ENCODE results near the gene GFER. TPM values are rescaled to one million over a fixed set of nuclear protein-coding genes. Genes with fewer than 3 reads are reported as not detected.

The GFER gene
- total and polyA plus RNA-seq, 2 of the 8 experiments (the other 6 are each of a cell fraction or from before 2014, with no cell fraction given): 17.7 to 37.9 TPM

GRCh38 chr16:2009164-2009711 lies 25.2 kb downstream of the GFER start:
- no peak overlapping the region for H3K56ac ChIP-seq (replicated peaks; ENCODE audit: insufficient read length, low read depth, low read length)
- H3K27me3 ChIP-seq (replicated peaks in 1 of 4; ENCODE audit: control insufficient read depth in 3 of 4, extremely low read depth in 1 of 4, insufficient read depth in 3 of 4, low read length in 3 of 4): no peaks in the 10 kb centered on the region
- 0 out of 2 replicates have a peak, but pooled peaks have one; percentile 11 for TF ChIP-seq RBBP5 (IDR thresholded peaks at IDR 0.05; ENCODE audit: borderline replicate concordance, low read depth, low read length)
- TF ChIP-seq KDM4A (IDR thresholded peaks at IDR 0.05; ENCODE audit: low read depth, low read length, severe bottlenecking): peak; percentile 80
- no peak for TF ChIP-seq EP300 (IDR thresholded peaks at IDR 0.05; ENCODE audit: borderline replicate concordance in 1 of 2, low read depth in 2 of 2, low read length in 2 of 2)
- 0 out of 4 replicates have a peak, but pooled peaks of 1 of the 2 experiments have one; percentile 21 for TF ChIP-seq HDAC2 (IDR thresholded peaks at IDR 0.05; ENCODE audit: borderline replicate concordance in 1 of 2, low read depth in 2 of 2, low read length in 2 of 2)
- no peak for TF ChIP-seq ATF2 (IDR thresholded peaks at IDR 0.05; ENCODE audit: low read length)
- TF ChIP-seq SIN3A (conservative IDR thresholded peaks at IDR 0.05 in 1 of 2, IDR thresholded peaks at IDR 0.05 in 1 of 2; ENCODE audit: low read depth in 1 of 2, low read length in 2 of 2): 0 out of 4 replicates have a peak, but pooled peaks of 1 of the 2 experiments have one; percentile 17
- H3K79me2 ChIP-seq (ENCODE audit: control insufficient read depth in 1 of 2, insufficient read depth in 2 of 2, low read length in 2 of 2): peaks cover 22 to 43% of the 10 kb centered on the region in 2 experiments; a peak in 3 of 4 replicates
- H4K5ac ChIP-seq (ENCODE audit: insufficient read length, low read depth, low read length): peak overlapping the region; percentile 31
- H2BK5ac ChIP-seq (ENCODE audit: low read depth, low read length): no peak overlapping the region; the same call in 1 of the 2 replicates
- no peak overlapping the region for H2BK120ac ChIP-seq (replicated peaks; ENCODE audit: low read depth, low read length)
- no peak for FAIRE-seq
- peak overlapping the region; percentile 51 to 83 (median 76) for H3K9ac ChIP-seq (replicated peaks in 1 of 4; ENCODE audit: extremely low read depth in 1 of 4, low read depth in 3 of 4, low read length in 3 of 4)
- H3K23me2 ChIP-seq (ENCODE audit: low read depth, low read length): peaks cover 12% of the 10 kb centered on the region; the same call in 1 of the 2 replicates
- H3K18ac ChIP-seq (ENCODE audit: extremely low read depth, low read length): no peak overlapping the region
- 0 out of 8 replicates have a peak, but pooled peaks cover 0 to 2% (median 0%) of the 10 kb centered on the region in 4 experiments for H3K36me3 ChIP-seq (ENCODE audit: control insufficient read depth in 2 of 4, insufficient read depth in 4 of 4, low read length in 3 of 4)
- ChIA-PET POLR2A (ENCODE audit: partially characterized antibody) (interaction anchor here (0.6 to 2.8 kb wide), 12 partner anchors 8 to 492 kb away, joined by 3 to 17 read pairs (median 4); partner anchors contain the start of genes RPS2, TBL3 and TRAF7), CTCF (ENCODE audit: partially characterized antibody) (interaction anchor here (1.4 to 2.2 kb wide), 4 partner anchors 7 to 47 kb away, joined by 3 to 7 read pairs (median 6); partner anchors contain the start of gene NPW)
- no peak overlapping the region for H2BK12ac ChIP-seq (ENCODE audit: low read depth, low read length)
- no peak overlapping the region for H2AFZ ChIP-seq (ENCODE audit: low read length)
- H2BK15ac ChIP-seq (ENCODE audit: low read length): no peak overlapping the region
- no peak overlapping the region for H4K91ac ChIP-seq (replicated peaks; ENCODE audit: insufficient read length, low read length)
- H3K27ac ChIP-seq (ENCODE audit: low read depth, low read length): peak overlapping the region; percentile 61; the same call in 1 of the 2 replicates
- peak overlapping the region; percentile 89 to 92 for H3K4me2 ChIP-seq (ENCODE audit: insufficient read depth in 1 of 2, low read depth in 2 of 2, low read length in 2 of 2)
- peak overlapping the region; percentile 66 to 95 (median 83) for H3K4me3 ChIP-seq (ENCODE audit: extremely low read depth in 1 of 4, insufficient read depth in 2 of 4, low read depth in 3 of 4, low read length in 4 of 4)
- H3K14ac ChIP-seq (ENCODE audit: insufficient read length): no peak overlapping the region
- H4K8ac ChIP-seq (ENCODE audit: extremely low read depth, insufficient read depth, low read length): no peak overlapping the region
- H3K4ac ChIP-seq (replicated peaks; ENCODE audit: insufficient read length, low read depth, low read length): no peak overlapping the region
- H2BK20ac ChIP-seq (ENCODE audit: low read length): no peak overlapping the region
- H3K9me3 ChIP-seq (ENCODE audit: insufficient read depth in 2 of 2, low read depth in 1 of 2, low read length in 1 of 2): no peaks in the 10 kb centered on the region
- H4K20me1 ChIP-seq (replicated peaks in 1 of 2; ENCODE audit: control insufficient read depth in 1 of 2, insufficient read depth in 2 of 2, low read length in 2 of 2): peaks cover 17 to 41% of the 10 kb centered on the region in 2 experiments
- H3K79me1 ChIP-seq (ENCODE audit: low read depth, low read length): peaks cover 9% of the 10 kb centered on the region; the same call in 1 of the 2 replicates
- no peak for DNase-seq (ENCODE audit: low read depth in 1 of 2, low spot score in 2 of 2)
- 2% methylated on average over 8 of the region's 55 CpGs; no CpG with 5 or more reads in 1 of the 2 experiments for WGBS, 2 experiments (ENCODE audit: extremely low coverage in 1 of 2, insufficient coverage in 1 of 2, insufficient read length in 1 of 2, insufficient replicate concordance in 2 of 2, low coverage in 1 of 2, low lambda C conversion rate in 2 of 2, missing lambda C conversion rate in 1 of 2)
- H3K4me1 ChIP-seq (replicated peaks in 1 of 4; ENCODE audit: control insufficient read depth in 3 of 4, insufficient read depth in 4 of 4, low read length in 3 of 4): peaks cover 3 to 33% (median 20%) of the 10 kb centered on the region in 4 experiments
- H2AK5ac ChIP-seq (ENCODE audit: low read depth, low read length): 0 out of 2 replicates have a peak overlapping the region, but pooled peaks have one; percentile 53
- no peak overlapping the region for H3K23ac ChIP-seq (ENCODE audit: insufficient read length)
